ENCODE results near the gene ZNF473. TPM values are rescaled to one million over a fixed set of nuclear protein-coding genes. Genes with fewer than 3 reads are reported as not detected.

The ZNF473 gene
- total and polyA plus RNA-seq, 2 donors (not counting 3 experiments of a cell fraction or from before 2014, with no cell fraction given) = 3.8 to 8.7 TPM

DNA sequence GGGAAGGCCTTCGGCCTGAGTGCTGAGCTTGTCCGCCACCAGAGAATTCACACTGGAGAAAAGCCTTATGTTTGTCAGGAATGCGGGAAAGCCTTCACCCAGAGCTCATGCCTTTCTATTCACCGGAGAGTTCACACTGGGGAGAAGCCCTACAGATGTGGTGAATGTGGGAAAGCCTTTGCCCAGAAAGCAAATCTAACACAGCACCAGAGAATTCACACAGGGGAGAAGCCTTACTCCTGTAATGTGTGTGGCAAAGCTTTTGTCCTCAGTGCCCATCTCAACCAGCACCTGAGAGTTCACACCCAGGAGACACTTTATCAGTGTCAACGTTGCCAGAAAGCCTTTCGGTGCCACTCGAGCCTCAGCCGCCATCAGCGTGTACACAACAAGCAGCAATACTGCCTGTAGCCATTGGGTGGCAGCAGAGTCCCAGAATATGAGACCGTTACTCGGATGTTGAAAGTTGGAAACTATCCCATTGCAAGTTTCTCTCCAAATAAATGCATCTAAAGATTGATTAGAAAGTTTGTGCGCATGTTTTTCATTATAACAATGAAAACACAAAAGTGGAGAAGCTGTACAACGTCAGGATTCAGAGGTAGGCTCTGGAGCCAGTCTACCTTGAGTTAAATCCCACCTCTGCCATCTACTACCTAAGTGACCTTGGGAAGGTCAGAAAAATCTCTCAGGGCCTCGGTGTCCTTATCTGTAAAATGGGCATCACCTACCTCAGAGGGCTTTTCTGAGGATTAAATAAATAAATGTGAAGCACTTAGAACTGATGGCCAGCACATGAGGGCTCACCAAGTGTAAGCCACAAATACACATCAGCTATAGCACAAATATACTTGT, 21.1 kb downstream of the ZNF473 start:
- Histone ChIP-seq H4K20me1 (replicated peaks; ENCODE audit: control insufficient read depth, extremely low read depth, insufficient read depth, low read length) (no peaks in the 10 kb centered on the region), H3K4me3 (replicated peaks in 1 of 3; ENCODE audit: insufficient read depth in 1 of 3, low read depth in 1 of 3, low read length in 3 of 3) (no peak overlapping the region), H3K4me2 (ENCODE audit: insufficient read depth, low read length) (no peak overlapping the region), H3K27ac (ENCODE audit: insufficient read depth, low read depth, low read length) (no peak overlapping the region), H3K4me1 (ENCODE audit: control insufficient read depth, extremely low read depth, insufficient read depth, low read length) (no peaks in the 10 kb centered on the region), H3K9me1 (replicated peaks; ENCODE audit: control insufficient read depth, extremely low read depth, insufficient read depth, low read length) (no peaks in the 10 kb centered on the region), H3K9ac (replicated peaks; ENCODE audit: extremely low read depth, insufficient read depth, low read length) (no peak overlapping the region), H3K79me2 (ENCODE audit: control insufficient read depth, insufficient read depth, low read length) (no peaks in the 10 kb centered on the region), H3K27me3 (ENCODE audit: control insufficient read depth in 2 of 2, insufficient read depth in 2 of 2, low read length in 2 of 2) (no peaks in the 10 kb centered on the region), H3K9me3 (replicated peaks; ENCODE audit: control insufficient read depth, insufficient read depth, low read length) (peaks cover 28% of the 10 kb centered on the region), H3K36me3 (ENCODE audit: control insufficient read depth in 2 of 2, extremely low read depth in 1 of 2, insufficient read depth in 2 of 2, low read length in 2 of 2) (peaks cover 15 to 36% of the 10 kb centered on the region in 2 experiments), H2AFZ (ENCODE audit: low read depth, low read length) (no peak overlapping the region)
- FAIRE-seq (no peak), DNase-seq (ENCODE audit: low read depth, low spot score) (no peak)
- dilution Hi-C loops (cut with MboI; ENCODE audit: extremely low pct_ligation_motif_present, low sequenced_read_pairs) (no loop called here), intact Hi-C loops (cut with micrococcal nuclease) (no loop called here)
- ChIA-PET POLR2A (no interaction called here), CTCF (interaction anchor here (0.9 kb wide), 1 partner anchor 10 kb away, joined by 3 read pairs; no protein-coding TSS in a partner anchor)
- TF ChIP-seq MYC (IDR thresholded peaks at IDR 0.05; ENCODE audit: low read depth, low read length) = no peak
- TF ChIP-seq, protein P1, sequence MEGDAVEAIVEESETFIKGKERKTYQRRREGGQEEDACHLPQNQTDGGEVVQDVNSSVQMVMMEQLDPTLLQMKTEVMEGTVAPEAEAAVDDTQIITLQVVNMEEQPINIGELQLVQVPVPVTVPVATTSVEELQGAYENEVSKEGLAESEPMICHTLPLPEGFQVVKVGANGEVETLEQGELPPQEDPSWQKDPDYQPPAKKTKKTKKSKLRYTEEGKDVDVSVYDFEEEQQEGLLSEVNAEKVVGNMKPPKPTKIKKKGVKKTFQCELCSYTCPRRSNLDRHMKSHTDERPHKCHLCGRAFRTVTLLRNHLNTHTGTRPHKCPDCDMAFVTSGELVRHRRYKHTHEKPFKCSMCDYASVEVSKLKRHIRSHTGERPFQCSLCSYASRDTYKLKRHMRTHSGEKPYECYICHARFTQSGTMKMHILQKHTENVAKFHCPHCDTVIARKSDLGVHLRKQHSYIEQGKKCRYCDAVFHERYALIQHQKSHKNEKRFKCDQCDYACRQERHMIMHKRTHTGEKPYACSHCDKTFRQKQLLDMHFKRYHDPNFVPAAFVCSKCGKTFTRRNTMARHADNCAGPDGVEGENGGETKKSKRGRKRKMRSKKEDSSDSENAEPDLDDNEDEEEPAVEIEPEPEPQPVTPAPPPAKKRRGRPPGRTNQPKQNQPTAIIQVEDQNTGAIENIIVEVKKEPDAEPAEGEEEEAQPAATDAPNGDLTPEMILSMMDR (IDR thresholded peaks at IDR 0.05; ENCODE audit: extremely low read depth in 1 of 2, insufficient read depth in 1 of 2, low read depth in 1 of 2, low read length in 2 of 2) = peak; percentile 27 to 38
- BruUV-seq (replicated peaks) = no TSS peak

- DNase-seq (ENCODE audit: low read depth, low spot score) = no peak
- Histone ChIP-seq H3K79me2 (ENCODE audit: control insufficient read depth, insufficient read depth, low read length) (no peaks in the 10 kb centered on the region), H3K9me3 (replicated peaks; ENCODE audit: control insufficient read depth, insufficient read depth, low read length) (peaks cover 28% of the 10 kb centered on the region), H3K36me3 (ENCODE audit: control insufficient read depth in 2 of 2, extremely low read depth in 1 of 2, insufficient read depth in 2 of 2, low read length in 2 of 2) (peaks cover 13 to 31% of the 10 kb centered on the region in 2 experiments), H3K4me1 (ENCODE audit: control insufficient read depth, extremely low read depth, insufficient read depth, low read length) (no peaks in the 10 kb centered on the region), H3K4me3 (replicated peaks in 1 of 3; ENCODE audit: insufficient read depth in 1 of 3, low read depth in 1 of 3, low read length in 3 of 3) (no peak overlapping the region), H3K27me3 (ENCODE audit: control insufficient read depth in 2 of 2, insufficient read depth in 2 of 2, low read length in 2 of 2) (no peaks in the 10 kb centered on the region), H4K20me1 (replicated peaks; ENCODE audit: control insufficient read depth, extremely low read depth, insufficient read depth, low read length) (no peaks in the 10 kb centered on the region), H3K27ac (ENCODE audit: insufficient read depth, low read depth, low read length) (no peak overlapping the region), H3K4me2 (ENCODE audit: insufficient read depth, low read length) (no peak overlapping the region), H3K9me1 (replicated peaks; ENCODE audit: control insufficient read depth, extremely low read depth, insufficient read depth, low read length) (no peaks in the 10 kb centered on the region), H3K9ac (replicated peaks; ENCODE audit: extremely low read depth, insufficient read depth, low read length) (no peak overlapping the region), H2AFZ (ENCODE audit: low read depth, low read length) (no peak overlapping the region)
- CTCF ChIA-PET = interaction anchor here (0.9 kb wide), 1 partner anchor 10 kb away, joined by 3 read pairs; no protein-coding TSS in a partner anchor
- FAIRE-seq = no peak
- POLR2A ChIA-PET = no interaction called here
- TF ChIP-seq POLR2A (IDR thresholded peaks at IDR 0.05; ENCODE audit: low read depth, low read length) (no peak), GATA2 (IDR thresholded peaks at IDR 0.05; ENCODE audit: insufficient read depth, insufficient read length, low read depth, low read length) (no peak), JUN (IDR thresholded peaks at IDR 0.05; ENCODE audit: borderline replicate concordance, insufficient read depth, insufficient read length, low read depth) (no peak), POLR2AphosphoS5 (IDR thresholded peaks at IDR 0.05; ENCODE audit: insufficient read depth, low read depth, low read length) (no peak), EZH2 (IDR thresholded peaks at IDR 0.05; ENCODE audit: borderline replicate concordance, low read depth, low read length, severe bottlenecking) (no peak), FOS (IDR thresholded peaks at IDR 0.05; ENCODE audit: borderline replicate concordance, insufficient read depth, low read length) (no peak), MYC (IDR thresholded peaks at IDR 0.05; ENCODE audit: low read depth, low read length) (no peak)
- TF ChIP-seq, protein P1 (IDR thresholded peaks at IDR 0.05; ENCODE audit: extremely low read depth in 1 of 2, insufficient read depth in 1 of 2, low read depth in 1 of 2, low read length in 2 of 2) = no peak
- TF ChIP-seq, protein P2, sequence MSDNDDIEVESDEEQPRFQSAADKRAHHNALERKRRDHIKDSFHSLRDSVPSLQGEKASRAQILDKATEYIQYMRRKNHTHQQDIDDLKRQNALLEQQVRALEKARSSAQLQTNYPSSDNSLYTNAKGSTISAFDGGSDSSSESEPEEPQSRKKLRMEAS (IDR thresholded peaks at IDR 0.05; ENCODE audit: insufficient read depth, insufficient read length) = no peak
- BruUV-seq (replicated peaks) = no TSS peak
- intact Hi-C loops (cut with micrococcal nuclease) = no loop called here
- dilution Hi-C loops (cut with MboI; ENCODE audit: extremely low pct_ligation_motif_present, low sequenced_read_pairs) = no loop called here
Observed at GRCh38 chr19:50047671-50048070, 21.9 kb downstream of the ZNF473 start.
